Transverse colon (tissue), 4 donors: Measurements from ENCODE around the gene ITGB8.

Source experiments
- CTCF ChIP-seq, 5 experiments: fragments of 200-600 bp in 3 of 5; fragments of 450-650 bp in 2 of 5; sonication (generic) in 3 of 5; IDR thresholded peaks; 1 replicate in 2 of 5; 2 replicates in 3 of 5; pipeline ENCODE4 v1.5.1; 2016 to 2017; ENCODE audit warnings: antibody characterized with exemption in 5 of 5, inconsistent platforms in 3 of 5, mild to moderate bottlenecking in 2 of 5, moderate library complexity in 1 of 5
- EP300 ChIP-seq: sonication (generic); formaldehyde crosslinking; IDR thresholded peaks from one replicate; pipeline ENCODE4 v1.6.1; 2017; ENCODE audit warnings: antibody characterized with exemption, low read depth
- POLR2A ChIP-seq: fragments of 450-650 bp; IDR thresholded peaks from one replicate; pipeline ENCODE4 v1.6.1; 2016; ENCODE audit warnings: antibody characterized with exemption, mild to moderate bottlenecking, moderate library complexity
- POLR2AphosphoS5 ChIP-seq, 3 donors: sonication (generic); formaldehyde crosslinking; IDR thresholded peaks; one replicate each; pipeline ENCODE4 v1.6.1; 2016; ENCODE audit warnings: antibody characterized with exemption in 3 of 3

DNA sequence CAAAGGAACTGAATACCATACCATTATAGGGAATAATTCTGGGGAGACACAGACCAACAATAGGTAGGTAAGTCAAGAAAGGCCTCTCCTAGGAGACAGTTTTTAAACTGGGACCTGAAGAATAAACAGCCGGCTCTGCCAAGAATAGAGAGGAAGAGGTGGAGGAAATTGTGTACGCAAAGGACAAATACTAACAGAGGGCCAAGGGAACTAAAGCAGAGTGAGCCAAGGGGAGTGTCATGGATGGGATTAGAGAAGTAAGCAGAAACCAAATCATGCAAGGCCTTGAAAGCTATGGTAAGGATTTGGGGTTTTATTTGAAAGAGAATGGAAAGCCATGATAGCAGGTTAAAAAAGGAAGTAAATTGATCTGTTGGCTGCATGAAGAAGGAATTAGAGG, 18.1 kb upstream of the ITGB8 start:
- no peak for TF ChIP-seq CTCF (IDR thresholded peaks at IDR 0.05)
- no peak for TF ChIP-seq EP300
- TF ChIP-seq POLR2A: no peak
- no peak for TF ChIP-seq POLR2AphosphoS5 (IDR thresholded peaks at IDR 0.05)
